HCT116 (cell line): ENCODE measurements around the gene AGL. TPM values are rescaled to one million over a fixed set of nuclear protein-coding genes. Genes with fewer than 3 reads are reported as not detected.

Experiments
- ATAC-seq: fragments of 200-7000 bp; cut with Tn5 transposase; 2 replicates; pipeline ENCODE4 v1.9.1; 2020; ENCODE audit warnings: mild to moderate bottlenecking, moderate library complexity
- BruUV-seq: library from RNA; stranded (reverse); fragments of 400-500 nt; replicated peaks from 2 replicates; lab custom pipeline; 2021; lab: Mats Ljungman, UMichigan
- CTCF ChIA-PET: fragments of 300-600 bp; sonication (Branson Sonifier 250); formaldehyde crosslinking; loops from one replicate; lab custom pipeline; 2021; ENCODE audit warnings: antibody characterized with exemption; lab: Charles Lee
- POLR2A ChIA-PET: fragments of 300-600, 350-600 bp; sonication (Branson Sonifier 250); formaldehyde crosslinking; loops from one replicate; lab custom pipeline; 2021; ENCODE audit warnings: antibody characterized with exemption; lab: Charles Lee
- RAD21 ChIA-PET, 2 experiments: fragments of 300-600 bp; sonication (Branson Sonifier 250); formaldehyde crosslinking; loops; one replicate each; lab custom pipeline; 2023; ENCODE audit warnings: low total read pairs in 2 of 2; ENCODE audit not compliant: uncharacterized antibody in 2 of 2, unreplicated experiment in 2 of 2, low non-redundant PET in 1 of 2; lab: Charles Lee
- DNase-seq: peaks from one replicate; pipeline ENCODE4 v3.0.0-alpha.2; 2010; ENCODE audit warnings: low read depth, low spot score
- H2AFZ ChIP-seq: fragments of 200-600 bp; shearing (Covaris generic), sonication (generic); 2 replicates; pipeline ENCODE4 v1.6.1; 2017; ENCODE audit warnings: low read depth, mixed run types, mixed read lengths, antibody characterized with exemption, low read length; ENCODE audit not compliant: poor library complexity, severe bottlenecking
- H3K27ac ChIP-seq: 2 replicates; pipeline ENCODE4 v1.5.1; 2012; ENCODE audit warnings: low read depth, low read length
- H3K27me3 ChIP-seq: fragments of 200-600 bp; sonication (generic); 2 replicates; pipeline ENCODE4 v1.6.1; 2016; ENCODE audit warnings: mixed run types, low read length, mixed read lengths; ENCODE audit not compliant: insufficient read depth
- H3K36me3 ChIP-seq, 2 experiments: fragments of 200-500 bp in 1 of 2; fragments of 200-600 bp in 1 of 2; sonication (Bioruptor generic) in 1 of 2; sonication (generic) in 1 of 2; 2 replicates each; pipeline versions ENCODE4 v1.5.1 to v1.6.1; 2014 to 2016; ENCODE audit warnings: low read length in 2 of 2, inconsistent platforms in 1 of 2, mixed read lengths in 1 of 2, mixed run types in 1 of 2; ENCODE audit not compliant: insufficient read depth in 2 of 2, control insufficient read depth in 1 of 2
- H3K4me1 ChIP-seq, 2 experiments: fragments of 200-600 bp in 1 of 2; sonication (generic) in 1 of 2; 2 replicates each; pipeline versions ENCODE4 v1.5.1 to v1.6.1; 2012 to 2017; ENCODE audit warnings: low read length in 2 of 2, inconsistent platforms in 1 of 2, mild to moderate bottlenecking in 1 of 2, mixed read lengths in 1 of 2, mixed run types in 1 of 2, moderate library complexity in 1 of 2; ENCODE audit not compliant: insufficient read depth in 2 of 2, control insufficient read depth in 1 of 2
- H3K4me2 ChIP-seq: fragments of 200-600 bp; sonication (generic); 2 replicates; pipeline ENCODE4 v1.6.1; 2017; ENCODE audit warnings: mixed run types, low read length, mixed read lengths
- H3K4me3 ChIP-seq, 2 experiments: fragments of 200-600 bp in 1 of 2; sonication (generic) in 1 of 2; replicated peaks in 1 of 2; 2 replicates each; pipeline ENCODE4 v1.5.1; 2011 to 2016; ENCODE audit warnings: low read length in 2 of 2, control low read depth in 1 of 2, low read depth in 1 of 2, mild to moderate bottlenecking in 1 of 2, mixed read lengths in 1 of 2, mixed run types in 1 of 2
- H3K79me2 ChIP-seq: fragments of 200-600 bp; sonication (generic); 2 replicates; pipeline ENCODE4 v1.6.1; 2017; ENCODE audit warnings: mild to moderate bottlenecking, mixed run types, low read length, moderate library complexity, mixed read lengths; ENCODE audit not compliant: insufficient read depth
- H3K9ac ChIP-seq: fragments of 200-600 bp; sonication (generic); 2 replicates; pipeline ENCODE4 v1.6.1; 2016; ENCODE audit warnings: low read length, mixed read lengths
- H3K9me2 ChIP-seq: fragments of 200-600 bp; sonication (generic), shearing (Covaris generic); 2 replicates; pipeline ENCODE4 v1.6.1; 2017; ENCODE audit warnings: mixed run types, mild to moderate bottlenecking, moderate library complexity; ENCODE audit not compliant: insufficient read depth
- H3K9me3 ChIP-seq, 2 experiments: fragments of 200-500 bp in 1 of 2; fragments of 200-600 bp in 1 of 2; sonication (Bioruptor generic) in 1 of 2; sonication (generic) in 1 of 2; 2 replicates each; pipeline ENCODE4 v1.6.1; 2014 to 2017; ENCODE audit warnings: low read length in 2 of 2, mixed read lengths in 2 of 2, inconsistent platforms in 1 of 2, low read depth in 1 of 2, mild to moderate bottlenecking in 1 of 2, mixed run types in 1 of 2, moderate library complexity in 1 of 2; ENCODE audit not compliant: control insufficient read depth in 1 of 2, insufficient read depth in 1 of 2
- H4K20me1 ChIP-seq: fragments of 200-600 bp; sonication (generic), shearing (Covaris generic); 2 replicates; pipeline ENCODE4 v1.6.1; 2017; ENCODE audit warnings: mixed run types, mild to moderate bottlenecking, moderate library complexity; ENCODE audit not compliant: insufficient read depth
- CBX3 ChIP-seq: IDR thresholded peaks from 2 replicates; pipeline ENCODE4 v1.6.1; 2012; ENCODE audit warnings: low read depth
- ELF1 ChIP-seq: IDR thresholded peaks from 2 replicates; pipeline ENCODE4 v1.6.1; 2012; ENCODE audit warnings: low read depth, borderline replicate concordance
- POLR2AphosphoS5 ChIP-seq: IDR thresholded peaks from 2 replicates; pipeline ENCODE4 v1.6.1; 2011; ENCODE audit warnings: mild to moderate bottlenecking, low read depth, low read length, moderate library complexity
- RAD21 ChIP-seq: IDR thresholded peaks from 2 replicates; pipeline ENCODE4 v1.6.1; 2012; ENCODE audit warnings: low read depth, mild to moderate bottlenecking
- SP1 ChIP-seq: IDR thresholded peaks from 2 replicates; pipeline ENCODE4 v1.6.1; 2012; ENCODE audit warnings: low read depth
- YY1 ChIP-seq: IDR thresholded peaks from 2 replicates; pipeline ENCODE4 v1.6.1; 2011; ENCODE audit warnings: low read length, low read depth, moderate library complexity, mild to moderate bottlenecking; ENCODE audit not compliant: insufficient replicate concordance; ENCODE audit errors: extremely low read depth
- ZNF274 ChIP-seq: fragments of 200-500 bp; sonication (Bioruptor generic); IDR thresholded peaks from 2 replicates; pipeline ENCODE4 v1.6.1; 2014; ENCODE audit warnings: mild to moderate bottlenecking, low read depth, low read length, inconsistent platforms
- intact Hi-C: fragments of 100-400 bp; cut with micrococcal nuclease; formaldehyde crosslinking; loops from 2 replicates; pipeline ENCODE4 v1.10.0; 2022
- total RNA-seq: library from RNA; stranded (reverse); gene quantifications from one replicate; pipeline ENCODE4 v1.2.1, GENCODE V29; 2021; ENCODE audit not compliant: unreplicated experiment
- TF ChIP-seq, protein P1 (sequence below): IDR thresholded peaks from 2 replicates; pipeline ENCODE4 v1.6.1; 2011; ENCODE audit warnings: mild to moderate bottlenecking, low read length, moderate library complexity; ENCODE audit not compliant: insufficient replicate concordance; ENCODE audit errors: extremely low read depth
- TF ChIP-seq, protein P2 (sequence below): IDR thresholded peaks from 2 replicates; pipeline ENCODE4 v1.6.1; 2012

Gene AGL
- total RNA-seq, 1 experiment from 2014 or later, result 19.4 TPM

- Histone ChIP-seq H3K27ac (no peak overlapping the region), H4K20me1 (no peaks in the 10 kb centered on the region), H3K9me3 (no peaks in the 10 kb centered on the region)
- ChIA-PET POLR2A (no interaction called here), CTCF (no interaction called here)
- no peak for TF ChIP-seq ZNF274
- TF ChIP-seq, protein P1, sequence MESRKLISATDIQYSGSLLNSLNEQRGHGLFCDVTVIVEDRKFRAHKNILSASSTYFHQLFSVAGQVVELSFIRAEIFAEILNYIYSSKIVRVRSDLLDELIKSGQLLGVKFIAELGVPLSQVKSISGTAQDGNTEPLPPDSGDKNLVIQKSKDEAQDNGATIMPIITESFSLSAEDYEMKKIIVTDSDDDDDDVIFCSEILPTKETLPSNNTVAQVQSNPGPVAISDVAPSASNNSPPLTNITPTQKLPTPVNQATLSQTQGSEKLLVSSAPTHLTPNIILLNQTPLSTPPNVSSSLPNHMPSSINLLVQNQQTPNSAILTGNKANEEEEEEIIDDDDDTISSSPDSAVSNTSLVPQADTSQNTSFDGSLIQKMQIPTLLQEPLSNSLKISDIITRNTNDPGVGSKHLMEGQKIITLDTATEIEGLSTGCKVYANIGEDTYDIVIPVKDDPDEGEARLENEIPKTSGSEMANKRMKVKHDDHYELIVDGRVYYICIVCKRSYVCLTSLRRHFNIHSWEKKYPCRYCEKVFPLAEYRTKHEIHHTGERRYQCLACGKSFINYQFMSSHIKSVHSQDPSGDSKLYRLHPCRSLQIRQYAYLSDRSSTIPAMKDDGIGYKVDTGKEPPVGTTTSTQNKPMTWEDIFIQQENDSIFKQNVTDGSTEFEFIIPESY, result no peak
- no peak for TF ChIP-seq YY1
- TF ChIP-seq POLR2AphosphoS5, result no peak
- TF ChIP-seq ELF1, result no peak
- TF ChIP-seq CBX3, result no peak
- TF ChIP-seq RAD21, result no peak
- TF ChIP-seq, protein P2, sequence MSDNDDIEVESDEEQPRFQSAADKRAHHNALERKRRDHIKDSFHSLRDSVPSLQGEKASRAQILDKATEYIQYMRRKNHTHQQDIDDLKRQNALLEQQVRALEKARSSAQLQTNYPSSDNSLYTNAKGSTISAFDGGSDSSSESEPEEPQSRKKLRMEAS, result no peak
- TF ChIP-seq SP1, result no peak
- TF ChIP-seq, all 23 proteins: peak for 0
- Histone ChIP-seq H3K79me2 (no peaks in the 10 kb centered on the region), H3K4me3 (no peak overlapping the region), H3K9me2 (no peaks in the 10 kb centered on the region), H3K36me3 (no peaks in the 10 kb centered on the region), H3K4me1 (no peaks in the 10 kb centered on the region), H3K4me2 (no peak overlapping the region), H2AFZ (no peak overlapping the region), H3K9ac (no peak overlapping the region), H3K27me3 (no peaks in the 10 kb centered on the region)
- ATAC-seq (no peak), DNase-seq (no peak)
- no TSS peak for BruUV-seq
- intact Hi-C loops, result no loop called here
- RAD21 ChIA-PET, result no interaction called here
Observed at GRCh38 chr1:99814373-99814900, 35.7 kb upstream of the AGL start.
